C4-2B (cell line): ENCODE data around the gene CLIC2.

Source experiments
- CTCF ChIP-seq: fragments of 450-650 bp; conservative IDR thresholded peaks from 2 replicates; pipeline ENCODE4 v1.5.1; 2017; ENCODE audit warnings: mild to moderate bottlenecking
- ZFX ChIP-seq: fragments of 450-650 bp; IDR thresholded peaks from 2 replicates; pipeline ENCODE4 v1.6.1; 2017

- TF ChIP-seq CTCF (no peak), ZFX (no peak)
Measured at GRCh38 chrX:155246748-155247147, 87.7 kb downstream of the CLIC2 start.
